Right atrium auricular region (tissue), 2 donors: ENCODE results near the gene KRTAP20-1. TPM values are rescaled to one million over a fixed set of nuclear protein-coding genes. Genes with fewer than 3 reads are reported as not detected.
A peak's percentile ranks its signal among the peaks of the same experiment; 100 is the strongest.

ENCODE experiments used
- DNase-seq: peaks from one replicate; pipeline ENCODE4 v3.0.0-alpha.2; 2019; ENCODE audit warnings: low spot score
- H3K27ac ChIP-seq, 2 donors: fragments of 200-600 bp; sonication (generic); 1 replicate in 1 of 2; 2 replicates in 1 of 2; pipeline ENCODE4 v1.5.1; 2016 to 2019
- H3K27me3 ChIP-seq, 2 donors: fragments of 200-600 bp; sonication (generic); one replicate each; pipeline versions ENCODE4 v1.5.1 to v1.6.0; 2017 to 2019
- H3K36me3 ChIP-seq: fragments of 200-600 bp; sonication (generic); one replicate; pipeline ENCODE4 v1.5.1; 2016
- H3K4me1 ChIP-seq, 2 donors: fragments of 200-600 bp; sonication (generic); one replicate each; pipeline versions ENCODE4 v1.5.1 to v1.6.0; 2017 to 2019
- H3K4me3 ChIP-seq, 2 donors: fragments of 200-600 bp; sonication (generic); 1 replicate in 1 of 2; 2 replicates in 1 of 2; pipeline ENCODE4 v1.5.1; 2017 to 2019; ENCODE audit warnings: mild to moderate bottlenecking in 1 of 2, moderate library complexity in 1 of 2
- H3K9me3 ChIP-seq, 2 donors: fragments of 200-600 bp; sonication (generic); one replicate each; pipeline ENCODE4 v1.5.1; 2019
- total RNA-seq, 2 donors: library from RNA; depleted of rRNA; stranded (reverse); fragments of >200 nt; gene quantifications; one replicate each; pipeline ENCODE4 v1.1.0, GENCODE V29; 2016
- TF ChIP-seq, protein P1 (sequence below), 2 donors: fragments of 200-600 bp; sonication (generic); IDR thresholded peaks; one replicate each; pipeline ENCODE4 v1.5.1; 2019; ENCODE audit warnings: antibody characterized with exemption in 2 of 2

The KRTAP20-1 gene
- total RNA-seq = not detected

- TF ChIP-seq, protein P1, sequence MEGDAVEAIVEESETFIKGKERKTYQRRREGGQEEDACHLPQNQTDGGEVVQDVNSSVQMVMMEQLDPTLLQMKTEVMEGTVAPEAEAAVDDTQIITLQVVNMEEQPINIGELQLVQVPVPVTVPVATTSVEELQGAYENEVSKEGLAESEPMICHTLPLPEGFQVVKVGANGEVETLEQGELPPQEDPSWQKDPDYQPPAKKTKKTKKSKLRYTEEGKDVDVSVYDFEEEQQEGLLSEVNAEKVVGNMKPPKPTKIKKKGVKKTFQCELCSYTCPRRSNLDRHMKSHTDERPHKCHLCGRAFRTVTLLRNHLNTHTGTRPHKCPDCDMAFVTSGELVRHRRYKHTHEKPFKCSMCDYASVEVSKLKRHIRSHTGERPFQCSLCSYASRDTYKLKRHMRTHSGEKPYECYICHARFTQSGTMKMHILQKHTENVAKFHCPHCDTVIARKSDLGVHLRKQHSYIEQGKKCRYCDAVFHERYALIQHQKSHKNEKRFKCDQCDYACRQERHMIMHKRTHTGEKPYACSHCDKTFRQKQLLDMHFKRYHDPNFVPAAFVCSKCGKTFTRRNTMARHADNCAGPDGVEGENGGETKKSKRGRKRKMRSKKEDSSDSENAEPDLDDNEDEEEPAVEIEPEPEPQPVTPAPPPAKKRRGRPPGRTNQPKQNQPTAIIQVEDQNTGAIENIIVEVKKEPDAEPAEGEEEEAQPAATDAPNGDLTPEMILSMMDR (IDR thresholded peaks at IDR 0.05) = no peak
- Histone ChIP-seq H3K27ac (no peak within 1 kb of the TSS), H3K9me3 (no peaks in the 10 kb centered on the region), H3K36me3 (no peaks in the 10 kb centered on the region), H3K4me3 (no peak within 1 kb of the TSS), H3K27me3 (no peaks in the 10 kb centered on the region), H3K4me1 (no peaks in the 10 kb centered on the region)
- no peak for DNase-seq
These were observed at the start of gene KRTAP20-1 for GRCh38 chr21:30616125-30616524. Gene KRTAP20-1 (plus strand): TSS chr21:30616425. CDS start chr21:30616455, 30 bp downstream.

DNA sequence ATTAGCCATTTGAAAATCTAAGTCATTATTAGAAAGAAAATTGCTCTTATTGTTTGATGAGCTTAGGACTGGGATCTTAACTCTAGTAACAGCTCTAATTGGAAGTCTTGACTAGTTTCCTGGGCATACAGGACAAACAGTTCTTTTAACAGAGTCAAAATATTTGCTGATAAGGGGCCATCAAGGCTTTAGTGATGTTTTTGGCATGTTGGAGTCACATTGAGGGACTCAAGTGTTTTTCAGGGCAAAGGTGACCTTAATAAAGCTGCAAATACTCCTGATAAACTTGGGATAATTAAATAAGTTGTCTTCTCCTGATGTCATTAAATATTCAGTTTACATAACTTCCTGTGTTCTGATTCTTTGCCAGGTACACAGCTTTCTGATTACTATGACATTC is 48.6 kb upstream of the KRTAP20-1 start:
- TF ChIP-seq, protein P1 (IDR thresholded peaks at IDR 0.05) = no peak
- Histone ChIP-seq H3K4me1 (peaks cover 0 to 9% of the 10 kb centered on the region in 2 donors), H3K27ac (peak overlapping the region; percentile 10 to 78), H3K4me3 (no peak overlapping the region), H3K36me3 (no peaks in the 10 kb centered on the region), H3K27me3 (no peaks in the 10 kb centered on the region), H3K9me3 (no peaks in the 10 kb centered on the region)
- no peak for DNase-seq

GRCh38 chr21:30577766-30578165 is 38.5 kb upstream of the KRTAP20-1 start:
- Histone ChIP-seq H3K36me3 (no peaks in the 10 kb centered on the region), H3K9me3 (no peaks in the 10 kb centered on the region), H3K27ac (no peak overlapping the region), H3K27me3 (no peaks in the 10 kb centered on the region), H3K4me1 (no peaks in the 10 kb centered on the region), H3K4me3 (no peak overlapping the region)
- DNase-seq = no peak
- TF ChIP-seq, protein P1 (IDR thresholded peaks at IDR 0.05) = no peak

DNA sequence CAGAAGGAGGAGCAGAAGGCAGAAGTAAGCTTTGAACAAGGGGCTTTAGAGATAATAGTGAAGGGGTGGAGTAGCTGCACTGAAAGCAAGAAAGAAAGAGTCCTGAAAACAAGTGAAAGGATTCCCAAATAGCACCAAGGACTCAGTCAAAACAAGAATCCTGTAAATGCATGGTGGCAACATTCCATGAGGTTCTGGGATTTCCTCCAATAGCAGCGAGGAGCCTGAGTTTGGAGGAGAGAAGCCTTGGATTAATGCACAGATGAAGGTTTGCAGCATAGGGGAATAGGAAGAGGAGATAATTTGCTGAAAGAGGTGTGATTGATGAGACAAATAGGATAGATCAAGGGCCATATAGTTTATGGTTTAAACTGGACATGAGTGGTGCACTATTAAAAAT is 36.9 kb upstream of the KRTAP20-1 start:
- no peaks in the 10 kb centered on the region for H3K4me1 ChIP-seq
- H3K9me3 ChIP-seq = no peaks in the 10 kb centered on the region
- DNase-seq = no peak
- H3K27ac ChIP-seq = no peak overlapping the region
- TF ChIP-seq, protein P1 (IDR thresholded peaks at IDR 0.05) = no peak
- no peaks in the 10 kb centered on the region for H3K36me3 ChIP-seq
- H3K4me3 ChIP-seq = no peak overlapping the region
- no peaks in the 10 kb centered on the region for H3K27me3 ChIP-seq

- DNase-seq = no peak
- Histone ChIP-seq H3K9me3 (no peaks in the 10 kb centered on the region), H3K4me1 (no peaks in the 10 kb centered on the region), H3K27me3 (no peaks in the 10 kb centered on the region), H3K27ac (no peak overlapping the region), H3K36me3 (no peaks in the 10 kb centered on the region), H3K4me3 (no peak overlapping the region)
- TF ChIP-seq, protein P1 (IDR thresholded peaks at IDR 0.05) = no peak
These were observed 36.1 kb upstream of the KRTAP20-1 start for GRCh38 chr21:30580132-30580531.

DNA sequence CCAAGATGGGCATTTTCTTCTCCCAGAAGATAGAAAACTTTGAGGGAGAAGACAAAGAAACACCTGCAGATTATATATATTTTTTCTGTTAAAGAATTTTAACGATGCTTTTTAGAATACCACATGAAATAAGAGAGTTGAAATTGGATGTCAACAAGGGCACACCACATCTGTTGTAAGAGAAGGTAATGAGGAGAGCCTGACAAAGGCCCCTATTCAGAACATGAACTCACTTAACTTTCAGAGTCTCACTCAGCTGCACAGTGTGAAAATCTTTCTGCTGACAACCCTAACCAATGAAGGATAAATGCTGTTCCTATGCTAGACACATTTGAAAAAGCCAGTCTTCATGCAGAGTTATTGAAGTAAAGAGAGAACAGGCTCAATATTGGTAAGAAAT is 33.4 kb upstream of the KRTAP20-1 start:
- Histone ChIP-seq H3K4me3 (no peak overlapping the region), H3K27me3 (no peaks in the 10 kb centered on the region), H3K9me3 (no peaks in the 10 kb centered on the region), H3K36me3 (no peaks in the 10 kb centered on the region), H3K4me1 (no peaks in the 10 kb centered on the region), H3K27ac (no peak overlapping the region)
- TF ChIP-seq, protein P1 (IDR thresholded peaks at IDR 0.05) = no peak
- no peak for DNase-seq
